Stimulated activated CD4-positive, alpha-beta T cell treated with anti-CD3 and anti-CD28 coated beads, Interleukin-2, amount 100 ng/mL, for 4 hours (primary cell): ENCODE data around the gene CHPF2.

Source experiments
- DNase-seq: peaks from one replicate; pipeline ENCODE4 v3.0.0-alpha.2; 2020; ENCODE audit warnings: low read depth

CHPF2 gene, protein sequence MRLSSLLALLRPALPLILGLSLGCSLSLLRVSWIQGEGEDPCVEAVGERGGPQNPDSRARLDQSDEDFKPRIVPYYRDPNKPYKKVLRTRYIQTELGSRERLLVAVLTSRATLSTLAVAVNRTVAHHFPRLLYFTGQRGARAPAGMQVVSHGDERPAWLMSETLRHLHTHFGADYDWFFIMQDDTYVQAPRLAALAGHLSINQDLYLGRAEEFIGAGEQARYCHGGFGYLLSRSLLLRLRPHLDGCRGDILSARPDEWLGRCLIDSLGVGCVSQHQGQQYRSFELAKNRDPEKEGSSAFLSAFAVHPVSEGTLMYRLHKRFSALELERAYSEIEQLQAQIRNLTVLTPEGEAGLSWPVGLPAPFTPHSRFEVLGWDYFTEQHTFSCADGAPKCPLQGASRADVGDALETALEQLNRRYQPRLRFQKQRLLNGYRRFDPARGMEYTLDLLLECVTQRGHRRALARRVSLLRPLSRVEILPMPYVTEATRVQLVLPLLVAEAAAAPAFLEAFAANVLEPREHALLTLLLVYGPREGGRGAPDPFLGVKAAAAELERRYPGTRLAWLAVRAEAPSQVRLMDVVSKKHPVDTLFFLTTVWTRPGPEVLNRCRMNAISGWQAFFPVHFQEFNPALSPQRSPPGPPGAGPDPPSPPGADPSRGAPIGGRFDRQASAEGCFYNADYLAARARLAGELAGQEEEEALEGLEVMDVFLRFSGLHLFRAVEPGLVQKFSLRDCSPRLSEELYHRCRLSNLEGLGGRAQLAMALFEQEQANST

DNA sequence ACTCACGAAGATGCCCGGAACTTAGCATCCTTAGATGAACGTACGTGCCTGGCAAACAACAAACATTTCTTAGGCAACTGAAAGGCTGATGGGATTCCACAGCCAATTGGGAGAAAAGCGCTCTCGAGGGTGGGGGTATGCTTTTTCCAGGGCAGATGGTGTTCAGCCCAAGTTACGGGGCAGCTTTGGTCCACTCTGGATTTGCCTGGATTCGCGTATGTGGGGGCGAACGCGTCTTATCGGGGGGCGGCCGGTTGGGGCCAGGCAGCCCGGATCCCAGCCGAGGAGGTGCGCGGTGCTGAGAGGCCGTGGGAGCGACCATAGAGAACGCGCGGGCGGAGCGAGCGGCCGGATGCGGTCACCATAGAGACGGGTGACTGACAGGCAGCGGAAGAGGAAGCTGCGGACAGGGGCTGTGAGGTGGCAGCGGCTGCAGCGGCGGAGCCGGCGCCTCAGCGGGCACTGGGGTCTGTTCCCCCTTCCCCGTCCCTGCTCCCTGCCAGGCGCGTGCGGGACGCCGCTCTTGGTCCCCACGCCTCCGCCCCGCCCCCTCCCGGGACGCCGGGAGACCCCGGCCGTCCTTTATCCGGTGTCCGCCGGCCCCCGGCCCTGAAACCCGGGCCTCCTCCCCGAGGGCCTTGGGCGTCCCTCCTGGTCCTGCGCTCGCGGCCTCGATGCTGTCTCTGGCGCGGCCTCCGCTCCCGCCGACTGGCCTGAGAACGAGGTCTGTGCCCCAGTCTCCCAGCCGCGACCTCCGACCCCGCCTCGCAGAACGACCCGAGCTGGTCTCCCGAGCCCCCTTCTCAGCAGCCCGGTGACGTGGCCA, at the start of gene CHPF2:
Gene CHPF2, plus strand, starts transcription at position 393 of the 826 bp plus-strand sequence. CDS start 1,529 bp downstream, outside the sequence.
- peak; percentile 84 for DNase-seq

DNA sequence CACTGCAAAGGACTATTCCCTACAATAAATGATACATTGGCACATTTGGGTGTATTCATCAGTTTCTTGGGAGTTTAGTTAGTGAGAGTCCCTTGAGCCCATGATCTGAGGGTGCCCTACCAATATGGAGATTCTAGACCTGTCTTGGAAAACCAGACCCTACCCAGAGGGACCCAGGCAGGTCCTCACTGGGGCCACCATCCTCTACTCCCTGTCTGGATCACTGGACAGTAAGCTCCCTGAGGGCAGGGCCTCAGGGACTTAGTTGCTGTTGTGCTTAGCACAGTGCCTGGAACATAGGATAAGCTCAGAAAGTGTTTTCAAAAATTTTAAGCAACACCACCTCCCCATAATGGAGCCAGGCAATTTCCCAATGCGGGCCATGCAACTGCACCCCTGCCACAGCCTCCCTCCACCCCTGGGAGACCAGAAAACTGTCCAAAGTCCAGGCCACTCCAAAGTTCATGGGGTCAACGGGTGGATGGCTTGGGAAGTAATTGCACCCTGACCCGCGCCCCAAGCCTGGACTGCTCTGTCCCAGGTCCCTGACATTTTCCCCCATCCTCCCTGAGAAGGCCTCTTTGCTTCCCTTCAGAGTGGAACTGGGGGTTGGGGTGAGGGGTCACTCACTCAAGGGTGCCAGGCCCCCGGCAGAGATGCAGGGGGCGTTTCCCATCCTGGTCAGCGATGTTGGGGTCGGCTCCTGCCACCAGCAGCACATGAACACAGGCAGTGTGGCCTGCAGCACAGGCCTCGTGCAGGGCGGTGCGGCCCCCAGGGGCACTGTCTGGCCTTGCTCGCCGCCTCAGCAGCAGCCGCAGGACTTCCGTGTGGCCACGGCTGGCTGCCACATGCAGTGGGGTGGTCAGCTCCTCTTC, 46.3 kb upstream of the CHPF2 start:
- DNase-seq: no peak

DNA sequence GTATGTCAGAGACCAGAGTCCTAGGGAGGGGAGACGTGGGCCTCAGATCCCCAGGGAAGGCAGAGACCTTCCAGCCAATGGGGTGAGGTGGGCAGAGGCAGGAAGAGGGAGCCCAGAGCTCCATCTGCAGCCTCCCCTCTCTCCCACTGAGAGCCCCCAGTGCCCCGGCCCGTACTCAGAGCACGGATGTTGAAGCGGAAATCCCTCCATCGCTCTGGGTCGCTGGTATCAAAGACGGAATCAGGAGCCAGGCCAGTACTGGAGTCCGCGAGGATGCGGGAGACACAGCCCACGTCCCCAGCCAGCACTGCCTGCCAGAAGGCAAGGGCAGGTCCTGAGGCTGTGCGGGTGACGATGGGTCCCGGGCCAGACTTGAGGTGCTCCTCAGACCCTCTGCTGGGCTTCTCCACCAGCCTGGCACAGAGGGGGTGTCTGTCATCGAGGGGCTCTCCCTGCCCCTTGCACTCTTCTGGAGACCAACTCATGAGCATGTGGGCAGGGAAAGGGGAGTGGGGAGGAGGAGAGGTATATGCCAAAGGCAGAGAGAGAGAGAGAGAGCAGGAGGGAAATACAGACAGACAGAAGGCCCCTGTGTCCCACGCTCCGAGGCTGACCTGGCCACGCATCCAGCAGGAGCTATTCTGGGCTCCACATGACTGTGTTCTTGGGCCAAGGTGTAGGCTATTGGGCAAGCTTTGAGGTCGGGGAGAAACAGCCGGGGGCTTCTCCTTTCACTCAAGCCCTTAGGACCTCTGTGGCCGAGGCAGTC, 45.5 kb upstream of the CHPF2 start, which contains the start of gene ASB10:
Gene ASB10, minus strand, starts transcription at position 611 of the 769 bp plus-strand sequence. Its CDS starts 120 bp downstream, at position 491.
- no peak for DNase-seq

DNA sequence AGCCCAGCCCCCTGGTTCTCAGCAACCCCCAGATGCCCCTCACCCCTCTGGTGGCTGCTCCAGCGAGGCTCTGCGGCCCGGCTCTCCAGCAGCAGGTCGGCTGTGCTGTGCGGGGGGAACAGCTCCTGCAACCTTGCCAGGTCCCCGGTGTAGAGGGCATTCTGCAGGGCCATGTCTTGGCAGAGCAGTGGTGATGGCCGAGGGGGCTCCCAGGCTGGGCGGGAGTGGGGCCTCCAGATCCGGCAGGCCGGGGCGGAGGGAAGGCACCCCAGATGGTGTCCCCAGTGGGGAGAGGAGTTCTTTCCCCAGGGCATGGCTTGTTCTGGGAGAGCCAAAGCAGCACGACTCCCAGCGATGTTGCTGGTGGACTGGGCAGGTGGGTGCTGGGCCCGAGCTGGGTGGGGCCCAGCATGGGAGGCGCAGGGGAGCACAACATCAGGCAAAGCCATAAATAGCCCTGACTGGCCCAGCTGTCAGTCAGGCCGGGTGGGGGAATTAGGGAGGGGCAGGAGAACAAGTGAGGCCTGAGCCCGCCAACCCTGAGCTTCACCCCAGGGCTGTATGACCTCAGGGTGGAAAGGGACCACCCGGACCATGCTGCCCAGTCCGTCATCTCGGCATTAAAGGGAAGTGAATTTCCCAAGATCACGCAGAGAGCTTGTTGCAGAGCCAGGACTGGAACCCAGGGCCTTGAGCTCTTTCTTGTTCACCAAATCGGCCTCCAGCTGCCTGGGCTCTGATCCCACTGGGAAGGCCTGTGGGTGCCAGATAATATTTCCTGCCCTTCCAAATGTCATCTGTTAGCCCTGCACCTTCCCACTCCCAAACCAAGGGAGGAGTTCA, 44.7 kb upstream of the CHPF2 start:
- no peak for DNase-seq

DNA sequence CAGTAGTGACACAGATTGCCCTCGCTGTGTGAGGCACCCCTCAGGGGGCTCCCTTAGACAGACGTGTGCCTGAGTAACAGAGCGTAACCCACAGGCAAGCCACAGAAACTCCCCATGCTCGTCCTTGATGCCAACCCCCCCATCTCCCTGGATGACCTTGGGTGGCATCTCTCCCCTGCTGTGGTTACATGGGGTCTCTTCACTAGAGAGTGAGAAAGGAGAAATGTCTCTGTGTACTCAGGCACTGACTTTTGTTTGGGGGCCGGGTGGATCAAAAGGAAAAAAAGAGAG, 44.1 kb upstream of the CHPF2 start:
- DNase-seq: no peak

DNA sequence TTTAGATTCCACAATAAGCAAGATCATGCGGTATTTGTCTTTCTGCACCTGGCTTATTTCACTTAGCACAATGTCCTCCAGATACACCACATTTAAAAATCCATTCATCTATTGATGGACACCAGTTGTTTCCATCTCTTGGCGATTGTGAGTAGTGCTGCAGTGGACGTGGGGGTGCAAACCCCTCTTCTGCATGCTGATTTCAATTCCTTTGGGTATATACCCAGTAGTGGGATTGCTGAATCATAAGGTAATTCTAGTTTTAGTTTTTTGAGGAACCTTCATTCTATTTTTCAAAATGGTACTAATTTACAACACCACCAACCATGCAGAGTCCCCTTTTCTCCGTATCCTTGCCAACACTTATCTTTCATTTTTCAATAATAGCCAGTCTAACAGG, 43.2 kb upstream of the CHPF2 start:
- no peak for DNase-seq

DNA sequence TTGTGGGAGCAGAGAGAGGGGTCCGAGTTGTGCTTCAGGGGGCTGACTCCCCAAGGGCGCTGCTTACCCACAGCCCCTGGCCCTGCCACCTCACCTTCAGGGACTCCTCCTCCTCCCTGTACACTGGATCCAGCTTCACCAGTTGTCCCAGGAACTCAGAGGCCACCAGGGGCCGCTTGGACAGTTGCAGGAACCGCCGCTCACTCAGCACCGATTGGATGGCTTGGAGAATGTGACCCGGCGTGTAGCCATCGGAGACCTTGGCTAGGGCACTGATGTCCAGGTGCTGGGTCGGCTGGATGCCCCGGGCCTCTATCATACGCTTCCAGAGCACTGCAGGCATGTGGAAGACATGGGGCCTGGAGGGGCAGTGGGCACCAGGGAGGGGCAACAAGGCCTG, 40.7 kb upstream of the CHPF2 start:
- no peak for DNase-seq

DNA sequence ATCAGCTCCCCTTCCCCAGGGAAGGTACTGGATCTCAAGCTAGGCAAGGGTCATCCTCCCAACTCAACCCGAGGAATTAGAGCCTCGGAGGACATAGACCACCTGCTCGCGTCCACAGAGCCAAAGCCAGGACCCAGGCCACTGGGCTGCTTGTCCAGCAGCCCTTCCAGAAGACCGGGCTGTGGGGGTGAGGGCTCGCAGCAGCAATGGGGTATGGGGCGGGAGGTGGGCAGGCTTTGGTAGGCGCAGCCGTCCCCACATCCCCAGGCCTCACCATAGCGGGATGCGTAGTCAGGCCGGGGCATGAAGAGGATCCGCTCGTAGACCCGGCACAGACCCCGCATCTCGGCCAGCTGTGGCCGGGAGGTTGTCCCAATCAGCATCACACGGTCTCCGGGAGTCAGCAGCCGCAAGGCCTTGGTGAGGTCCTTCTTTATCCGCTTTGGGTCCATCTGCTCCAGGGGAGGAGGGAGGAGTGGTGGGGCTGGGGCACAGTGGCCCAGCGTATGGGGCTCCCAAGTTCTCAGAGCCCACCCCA, 40.2 kb upstream of the CHPF2 start:
- no peak for DNase-seq

DNA sequence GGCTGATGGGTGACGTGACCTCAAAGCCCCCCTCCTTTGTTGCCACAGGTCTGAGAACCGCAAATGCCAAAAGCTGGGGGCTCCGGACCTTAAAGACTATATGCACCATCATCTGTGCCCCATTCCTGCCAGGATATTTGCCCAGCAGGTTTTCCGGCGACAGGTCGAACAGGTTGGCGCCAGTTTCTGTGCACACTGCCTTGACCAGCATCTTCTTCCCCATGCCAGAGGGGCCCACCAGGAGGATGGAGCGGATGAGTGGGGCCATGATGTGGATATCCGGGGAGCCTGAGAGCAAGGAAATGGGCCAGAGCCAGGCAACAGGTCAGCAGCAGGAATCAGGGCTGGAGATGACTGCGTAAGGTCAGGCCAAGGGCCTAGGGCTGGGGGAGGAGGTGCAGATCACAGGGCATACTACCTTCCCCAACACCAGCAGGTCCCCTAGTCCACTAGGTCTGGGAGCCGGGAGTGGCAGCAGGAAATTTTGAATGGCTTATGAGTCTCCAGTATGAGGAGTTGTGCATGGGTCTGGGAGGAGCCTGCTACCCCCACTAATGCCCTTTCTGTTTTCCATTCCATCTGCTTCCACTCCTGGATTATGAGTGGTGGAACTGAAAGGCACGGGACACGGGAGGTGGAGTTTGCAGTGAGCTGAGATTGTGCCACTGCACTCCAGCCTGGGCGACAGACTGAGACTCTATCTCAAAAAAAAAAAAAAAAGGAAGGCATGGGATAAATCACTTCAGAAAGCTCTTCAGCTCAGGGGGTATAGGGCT, 38.9 kb upstream of the CHPF2 start:
- no peak for DNase-seq

DNA sequence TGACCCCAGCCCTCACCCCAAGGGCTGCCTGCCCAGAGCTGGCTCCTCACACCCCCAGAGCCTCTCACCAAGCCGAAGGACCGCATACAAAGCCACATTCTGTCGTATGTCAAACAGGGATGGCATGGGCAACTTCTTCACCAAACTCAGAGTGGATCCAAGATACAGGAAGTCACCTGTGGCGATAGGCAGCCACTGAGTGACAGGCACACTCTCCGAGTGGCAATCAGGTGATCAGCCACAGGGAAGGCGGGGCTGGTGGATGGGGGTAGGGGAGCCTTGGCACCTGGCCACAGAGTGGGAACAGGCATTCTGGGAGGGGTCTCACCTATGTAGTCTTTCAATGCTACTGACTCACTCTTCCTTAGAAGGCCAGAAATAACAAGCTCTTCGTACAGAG, 38.1 kb upstream of the CHPF2 start:
- no peak for DNase-seq

DNA sequence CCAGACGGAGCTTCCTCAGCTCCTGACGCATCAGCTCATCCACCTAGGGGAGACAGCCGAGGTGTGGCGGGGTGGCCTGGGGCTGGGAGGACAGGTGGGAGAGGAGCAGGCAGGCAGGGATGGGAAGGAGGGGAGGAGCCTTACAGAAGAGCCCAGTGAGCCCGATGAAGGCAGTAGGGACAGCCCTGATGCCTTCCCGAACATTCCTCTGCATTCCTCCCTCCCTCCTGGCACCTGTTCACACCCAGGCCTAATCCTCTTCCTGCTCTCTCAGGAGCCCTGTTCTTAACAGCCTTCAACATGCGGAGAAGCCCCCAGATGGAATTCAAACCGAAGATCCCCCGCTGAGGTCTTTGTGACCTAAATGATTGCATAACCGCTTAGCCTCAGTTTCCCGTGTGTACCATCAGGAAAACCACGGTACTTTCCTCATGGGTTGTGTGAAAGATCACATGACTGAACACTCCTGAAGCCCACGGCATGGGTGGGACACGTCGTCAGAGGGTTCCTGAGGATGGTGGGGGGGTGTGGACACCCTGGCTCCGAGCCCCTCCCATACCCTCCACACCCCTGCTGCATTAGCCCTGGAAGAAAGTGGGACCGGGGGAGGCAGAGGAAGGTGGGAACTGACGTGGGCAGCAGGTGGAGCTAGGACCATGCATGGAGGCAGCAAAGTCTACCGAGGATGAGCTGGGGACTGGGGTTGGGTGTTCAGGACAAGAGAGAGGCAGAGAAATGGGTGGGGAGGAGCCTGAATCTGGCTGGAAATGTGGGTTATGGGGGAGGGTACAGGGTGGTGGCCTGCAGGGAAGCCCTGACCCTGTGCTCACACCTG, 36.5 kb upstream of the CHPF2 start:
- no peak for DNase-seq

DNA sequence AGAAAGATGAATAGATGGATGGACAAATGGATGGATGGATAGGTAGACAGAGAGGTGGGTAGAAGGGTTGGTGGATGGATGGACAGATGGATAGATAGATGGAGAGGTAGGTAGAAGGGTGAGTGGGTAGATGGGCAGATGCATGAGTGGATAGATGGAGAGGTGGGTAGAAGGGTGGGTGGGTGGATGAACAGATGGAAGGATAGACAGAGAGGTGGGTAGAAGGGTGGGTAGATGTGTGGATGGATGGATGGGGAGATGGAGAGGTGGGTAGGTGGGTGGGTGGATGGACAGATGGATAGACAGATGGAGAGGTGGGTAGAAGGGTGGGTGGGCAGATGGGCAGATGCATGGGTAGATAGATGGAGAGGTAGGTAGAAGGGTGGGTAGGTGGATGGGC, 34.4 kb upstream of the CHPF2 start:
- DNase-seq: no peak

DNA sequence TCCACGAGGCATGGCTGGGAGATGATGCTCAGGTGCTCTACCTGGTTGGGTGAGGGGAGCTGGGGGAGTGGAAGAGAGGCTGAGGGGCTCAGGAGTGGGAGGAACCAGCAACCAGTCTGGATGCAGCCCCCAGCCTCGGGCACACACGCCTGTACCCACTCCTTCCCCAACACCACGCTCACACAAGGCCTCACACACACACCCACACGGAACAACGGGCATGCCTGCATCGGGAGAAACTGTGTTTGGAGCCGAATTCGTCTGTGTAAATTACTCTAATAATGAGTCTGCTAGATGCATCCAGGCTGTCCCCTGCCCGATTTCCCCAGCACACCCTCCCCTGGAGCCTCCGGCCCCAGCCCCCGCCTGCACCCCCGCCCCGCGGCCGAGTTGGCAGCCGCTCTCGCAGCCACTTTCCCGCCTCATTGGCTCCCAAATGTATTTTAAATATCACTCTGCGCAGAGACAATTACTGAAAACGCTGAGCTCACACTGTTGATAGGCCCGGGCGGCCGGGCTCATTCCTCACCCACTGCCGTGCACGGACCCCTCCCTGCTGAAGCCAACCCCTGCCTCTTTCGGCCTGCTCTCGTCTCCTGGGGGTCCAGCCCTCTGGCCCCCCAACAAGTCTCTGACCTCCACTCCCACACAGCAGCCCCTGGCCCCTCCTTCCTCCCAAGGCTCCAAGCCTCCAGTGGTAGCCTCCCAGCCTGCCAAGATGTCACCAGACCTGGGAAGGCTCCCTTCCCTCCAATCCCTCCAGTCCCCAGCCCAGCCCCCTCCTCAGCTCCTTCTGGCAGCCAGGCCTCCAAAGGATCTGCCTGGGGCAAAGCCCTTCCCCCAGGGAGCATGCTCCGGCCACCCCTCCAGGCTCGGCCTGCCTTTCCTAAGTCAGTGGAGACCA, 33.1 kb upstream of the CHPF2 start:
- DNase-seq: no peak

DNA sequence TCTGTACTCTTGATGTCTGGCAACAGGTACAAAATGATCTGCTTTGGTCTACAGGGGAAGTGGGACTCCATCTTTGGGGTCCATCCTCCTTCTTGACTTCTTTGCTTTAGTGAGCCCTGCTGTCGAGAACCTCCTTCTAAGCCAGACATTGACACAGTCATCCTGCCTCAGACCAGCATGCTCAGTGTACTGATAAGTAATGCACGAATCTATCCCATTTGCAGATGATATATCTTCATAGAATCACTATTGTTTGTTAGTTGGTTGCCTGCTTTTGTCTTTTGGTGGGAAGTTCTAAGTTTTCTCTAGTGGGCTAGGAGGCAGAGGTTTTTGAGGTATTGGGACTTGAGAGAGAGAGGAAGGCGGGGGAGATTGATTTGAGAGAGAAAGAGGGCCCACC, 30.9 kb upstream of the CHPF2 start:
- no peak for DNase-seq

DNA sequence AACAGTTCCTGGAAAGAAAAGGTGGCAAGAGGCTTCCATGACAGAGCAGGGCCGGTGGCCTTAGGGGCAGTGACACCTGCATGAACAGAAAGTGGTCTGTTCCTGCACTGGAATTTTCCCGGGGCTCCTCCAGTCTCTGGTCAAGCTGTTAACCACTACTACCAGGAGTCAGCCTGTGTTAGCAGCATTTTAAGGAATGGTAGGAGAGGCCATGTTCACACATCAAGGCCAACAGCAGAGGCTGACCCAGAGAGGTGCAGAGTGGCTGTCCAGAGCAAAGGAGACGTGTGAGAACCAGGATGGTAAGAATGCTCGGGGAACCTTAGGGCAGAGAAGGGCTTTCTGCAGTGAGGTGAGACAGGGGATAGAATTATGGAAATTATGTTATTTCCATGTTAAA, 30.5 kb upstream of the CHPF2 start:
- no peak for DNase-seq

DNA sequence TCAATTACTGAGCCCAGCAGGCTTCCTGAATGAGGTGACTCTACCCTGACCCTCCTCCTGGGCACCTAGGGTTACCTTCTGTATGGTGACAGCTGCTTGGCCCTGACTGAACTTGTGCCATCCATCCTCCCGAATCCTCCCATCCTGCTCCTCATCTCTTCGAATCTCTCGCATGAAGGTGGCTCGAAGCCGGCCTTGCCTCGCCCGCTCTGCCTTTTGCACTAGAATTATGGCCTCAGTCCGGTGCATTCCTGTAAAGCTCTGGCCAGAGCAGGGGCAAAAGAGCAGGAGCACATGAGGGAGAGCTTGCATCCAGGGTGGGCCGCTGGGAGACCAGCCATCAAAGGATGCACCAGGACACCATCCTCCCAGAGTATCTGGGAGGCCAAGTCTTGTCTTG, 29.4 kb upstream of the CHPF2 start:
- no peak for DNase-seq
